HG03575 (cell line): ENCODE results near the gene PHF23.

Source experiments
- ATAC-seq: cut with Tn5 transposase; IDR thresholded peaks from one replicate; pipeline ENCODE4 v1.9.1; 2021; ENCODE audit not compliant: unreplicated experiment, insufficient number of reproducible peaks, low FRiP score; ENCODE audit errors: extremely low read depth

Gene PHF23

DNA sequence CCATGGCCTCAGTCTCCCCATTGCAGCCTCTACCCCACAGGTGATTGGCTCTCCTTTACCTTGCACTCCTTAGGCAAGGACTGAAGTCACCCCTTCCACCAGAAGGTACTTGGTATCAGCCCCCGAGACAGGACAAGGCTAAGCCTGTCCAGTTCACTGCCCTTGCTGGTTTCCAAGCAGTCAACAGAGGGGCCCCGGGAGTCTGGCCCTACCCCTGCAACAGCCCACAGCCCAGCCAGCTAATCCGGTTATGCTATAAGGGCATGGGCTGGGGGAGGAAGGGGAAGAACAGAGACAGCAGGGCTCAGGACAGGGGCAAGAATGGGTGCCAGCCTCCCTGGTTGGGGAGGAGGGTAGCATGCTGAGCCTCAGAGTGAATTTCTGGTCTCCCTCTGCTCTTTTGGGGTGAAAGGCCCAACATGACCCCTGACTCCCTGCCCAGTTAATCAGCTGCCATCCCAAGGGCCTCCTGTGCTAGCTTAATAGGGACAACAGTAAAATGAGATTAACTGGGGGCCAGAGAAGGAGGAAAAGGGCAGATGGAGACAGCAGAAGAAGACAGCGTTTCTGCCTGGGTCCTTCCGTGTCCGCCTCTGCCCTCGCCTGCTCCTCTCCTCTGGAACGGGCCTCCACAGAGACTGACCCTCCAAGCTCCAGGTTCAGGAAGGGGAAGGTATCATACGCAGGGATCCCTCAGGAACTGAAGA, 30.4 kb downstream of the PHF23 start:
- ATAC-seq, result no peak

DNA sequence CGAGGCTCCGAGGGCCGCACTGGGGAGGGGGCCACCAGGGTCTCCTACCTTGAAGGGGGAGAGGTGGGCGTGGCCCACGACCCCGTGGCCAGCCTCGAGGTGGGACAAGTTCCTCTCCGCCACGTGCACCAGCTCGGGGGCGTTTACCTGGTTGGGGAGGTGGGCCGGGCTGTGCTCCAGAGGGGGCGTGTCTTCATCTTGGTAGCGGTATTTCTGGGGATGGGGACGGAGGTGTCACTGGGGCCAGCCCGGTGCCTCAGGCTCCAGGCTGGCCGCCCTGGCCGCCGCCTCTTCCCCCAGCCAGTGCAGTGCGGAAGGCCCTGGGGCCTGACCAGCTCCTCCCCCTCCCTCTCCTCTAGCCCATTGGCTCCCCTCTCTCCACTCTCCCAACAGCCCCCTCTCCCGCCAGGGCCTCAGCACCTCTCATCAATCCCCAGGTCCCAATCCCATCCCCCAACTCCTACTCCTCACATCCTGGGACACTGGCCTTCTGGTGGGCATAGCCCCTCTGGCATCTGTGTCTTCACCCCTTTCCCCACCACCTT, 31.2 kb downstream of the PHF23 start:
- ATAC-seq, result no peak

DNA sequence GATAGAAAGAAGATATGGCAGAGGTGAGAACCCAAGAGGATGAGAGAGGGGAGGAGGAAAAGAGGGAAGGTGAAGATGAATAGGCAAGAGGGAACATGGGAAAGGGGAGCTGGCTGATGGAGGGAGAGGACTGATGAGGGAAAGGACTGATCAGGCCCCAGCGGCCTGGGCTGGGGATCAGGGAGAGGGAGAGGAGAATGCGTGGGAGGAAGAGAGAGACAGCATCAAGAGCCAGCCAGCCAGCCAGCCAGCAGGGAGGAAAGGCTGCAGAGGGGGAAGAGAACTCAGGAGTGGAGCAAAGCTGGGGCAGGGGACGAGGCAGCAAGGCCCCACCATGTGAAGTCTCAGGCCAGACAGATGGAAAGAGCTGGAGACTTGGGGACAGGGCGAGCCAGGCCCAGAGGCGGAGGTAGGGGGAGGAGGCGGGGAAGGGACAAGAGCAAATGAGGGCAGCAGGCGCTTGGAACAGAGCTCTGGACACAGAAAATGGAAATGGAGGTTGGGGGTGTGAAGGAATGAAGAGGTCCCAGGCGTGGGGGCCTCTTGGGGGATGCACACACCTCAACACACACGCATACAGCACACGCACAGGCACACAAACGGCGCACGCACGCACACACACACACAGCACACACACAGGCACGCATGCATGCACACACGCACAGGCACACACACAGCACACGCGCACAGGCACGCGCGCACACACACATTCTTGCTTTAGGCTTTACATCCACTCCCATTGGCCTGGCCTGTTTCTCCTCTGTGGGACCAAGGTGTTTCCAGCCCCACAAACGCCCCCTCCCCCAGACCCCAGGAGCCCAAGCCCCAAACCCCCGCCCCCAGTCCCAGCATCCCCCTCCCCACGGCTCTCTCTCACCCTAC, 31.9 kb downstream of the PHF23 start:
- no peak for ATAC-seq

DNA sequence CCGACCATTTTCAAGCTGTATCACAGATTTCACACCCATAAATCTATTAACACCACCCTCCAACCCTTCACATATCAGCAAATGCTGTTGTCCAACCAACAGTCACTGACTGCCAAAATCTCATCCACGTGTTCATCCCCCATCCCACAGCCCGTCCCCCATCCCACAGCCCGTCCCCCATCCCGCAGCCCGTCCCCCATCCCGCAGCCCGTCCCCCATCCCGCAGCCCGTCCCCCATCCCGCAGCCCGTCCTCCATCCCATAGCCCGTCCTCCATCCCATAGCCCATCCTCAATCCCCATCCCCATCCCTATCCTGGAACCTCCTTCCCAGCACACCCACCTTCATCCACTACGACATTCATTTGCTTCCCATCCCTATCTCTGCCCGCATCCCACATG, 33.7 kb downstream of the PHF23 start:
- no peak for ATAC-seq

DNA sequence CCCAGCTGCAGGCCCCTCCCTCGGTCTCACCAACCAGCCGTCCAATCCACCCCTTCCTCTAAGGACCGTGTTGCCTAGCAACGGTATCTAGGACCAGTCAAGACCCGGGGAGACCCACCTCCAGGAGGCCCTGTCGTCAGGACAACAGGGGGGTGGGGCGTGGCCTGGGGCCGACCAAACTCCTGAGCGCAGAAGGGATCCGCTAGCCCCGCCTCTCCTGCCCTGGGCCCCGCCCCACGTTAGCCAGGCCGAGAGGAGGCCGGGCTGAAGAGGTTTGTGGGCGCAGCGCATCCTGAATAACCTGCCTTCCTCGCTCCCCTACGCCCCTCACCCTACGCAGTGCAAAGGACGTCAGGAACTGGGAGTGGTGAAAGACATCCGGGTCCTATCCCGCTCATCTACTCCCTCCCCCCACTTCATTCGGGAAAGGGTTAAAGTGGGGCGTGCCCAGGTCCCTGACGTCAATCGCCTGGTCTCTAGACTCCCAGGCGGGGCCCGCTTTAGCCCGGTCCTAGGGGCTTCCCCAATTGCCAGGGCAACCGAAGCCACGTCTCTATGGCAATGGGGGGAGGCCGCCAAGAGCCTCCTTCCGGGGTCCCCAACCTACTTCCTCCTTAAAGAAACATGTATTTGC, 34.3 kb downstream of the PHF23 start:
- no peak for ATAC-seq

DNA sequence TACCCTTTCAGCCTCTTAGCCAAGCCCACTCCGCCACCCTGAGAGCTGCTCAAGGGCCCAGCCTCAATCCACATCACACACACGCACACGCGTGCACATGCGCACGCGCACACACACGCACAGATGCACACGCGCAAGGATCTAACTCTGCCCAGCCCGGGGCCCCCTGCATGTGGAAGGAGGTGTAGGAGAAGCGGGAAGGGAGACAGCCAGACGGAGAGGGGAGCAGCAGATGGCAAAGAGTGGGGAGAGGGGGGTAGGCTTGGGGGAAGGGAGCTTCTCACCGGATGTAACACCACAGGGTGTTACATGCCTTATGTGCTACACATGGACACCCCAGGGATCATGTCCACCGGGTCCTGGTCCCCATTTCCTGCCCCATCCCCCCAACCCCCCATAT, 34.9 kb downstream of the PHF23 start:
- ATAC-seq, result no peak

DNA sequence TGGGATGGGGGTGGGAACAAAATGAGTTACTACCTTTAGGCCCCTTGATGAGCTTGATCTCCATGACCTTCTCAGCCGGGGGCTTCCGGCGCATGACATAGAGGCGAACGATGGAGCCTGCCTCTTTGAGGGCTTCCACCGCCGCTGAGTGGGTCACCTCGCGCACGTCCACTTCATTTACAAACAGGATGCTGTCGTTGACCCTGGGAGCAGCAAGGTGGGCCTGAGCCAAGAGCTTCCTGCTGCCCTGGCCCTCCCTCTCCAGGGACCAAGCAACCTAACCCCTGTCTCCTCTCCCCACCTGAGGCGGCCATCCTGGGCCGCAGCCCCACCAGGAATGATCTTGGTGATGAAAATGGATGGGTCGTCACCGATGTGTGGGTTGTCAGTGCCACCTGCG, 35.9 kb downstream of the PHF23 start:
- ATAC-seq, result no peak

DNA sequence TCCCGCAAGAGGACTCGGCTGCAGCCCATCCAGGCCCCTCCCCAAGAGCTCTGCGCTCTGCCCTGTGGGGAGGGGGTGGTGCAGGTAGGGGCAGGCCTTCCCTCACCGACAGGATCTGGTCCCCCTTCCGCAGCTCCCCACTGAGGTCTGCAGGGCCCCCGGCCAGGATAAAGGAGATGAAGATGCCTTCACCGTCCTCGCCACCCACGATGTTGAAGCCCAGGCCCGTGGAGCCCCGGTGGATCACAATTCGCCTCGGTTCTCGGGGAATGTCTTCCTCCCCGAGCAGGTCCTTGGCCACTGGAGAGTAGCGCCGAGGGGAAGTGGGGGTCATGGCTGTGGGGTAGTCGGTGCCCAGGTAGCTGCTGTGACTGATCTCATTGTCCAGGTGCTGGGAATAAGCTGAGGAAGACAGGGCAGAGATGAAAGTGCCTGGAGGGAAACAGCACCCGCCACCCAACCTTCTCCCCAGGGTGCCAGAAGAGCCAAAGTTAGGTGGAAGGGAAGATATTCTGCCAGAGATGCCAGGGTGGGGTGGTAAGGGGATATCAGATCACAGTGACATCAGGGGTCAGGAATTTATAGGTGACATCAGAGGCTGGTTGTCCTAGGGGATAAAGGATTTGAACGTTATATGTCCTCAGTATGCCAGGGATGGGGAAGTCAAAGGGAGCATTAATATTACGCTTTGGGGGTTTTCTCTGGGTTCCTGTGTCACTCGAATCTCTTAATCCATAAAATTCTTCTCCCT, 42.4 kb downstream of the PHF23 start:
- no peak for ATAC-seq

DNA sequence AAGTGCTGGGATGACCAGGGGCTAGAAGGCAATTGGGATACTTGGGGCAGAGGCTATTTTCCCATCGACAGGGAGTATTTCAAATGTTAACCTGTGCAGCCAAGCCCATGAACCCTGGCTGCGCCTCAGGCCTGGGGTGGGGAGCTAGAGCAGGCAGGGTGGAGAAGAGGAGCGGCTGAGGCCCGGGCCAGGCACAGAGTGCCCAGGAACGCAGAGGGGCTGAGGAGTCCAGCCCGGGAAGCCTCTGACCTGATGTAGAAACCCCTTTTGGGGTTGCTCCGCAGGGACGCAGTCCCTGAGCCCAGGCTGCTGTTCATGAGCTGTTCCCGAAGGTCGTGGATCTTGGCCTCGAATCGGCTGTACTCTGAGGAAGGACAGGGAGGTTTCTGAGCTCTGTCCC, 43.3 kb downstream of the PHF23 start:
- no peak for ATAC-seq

DNA sequence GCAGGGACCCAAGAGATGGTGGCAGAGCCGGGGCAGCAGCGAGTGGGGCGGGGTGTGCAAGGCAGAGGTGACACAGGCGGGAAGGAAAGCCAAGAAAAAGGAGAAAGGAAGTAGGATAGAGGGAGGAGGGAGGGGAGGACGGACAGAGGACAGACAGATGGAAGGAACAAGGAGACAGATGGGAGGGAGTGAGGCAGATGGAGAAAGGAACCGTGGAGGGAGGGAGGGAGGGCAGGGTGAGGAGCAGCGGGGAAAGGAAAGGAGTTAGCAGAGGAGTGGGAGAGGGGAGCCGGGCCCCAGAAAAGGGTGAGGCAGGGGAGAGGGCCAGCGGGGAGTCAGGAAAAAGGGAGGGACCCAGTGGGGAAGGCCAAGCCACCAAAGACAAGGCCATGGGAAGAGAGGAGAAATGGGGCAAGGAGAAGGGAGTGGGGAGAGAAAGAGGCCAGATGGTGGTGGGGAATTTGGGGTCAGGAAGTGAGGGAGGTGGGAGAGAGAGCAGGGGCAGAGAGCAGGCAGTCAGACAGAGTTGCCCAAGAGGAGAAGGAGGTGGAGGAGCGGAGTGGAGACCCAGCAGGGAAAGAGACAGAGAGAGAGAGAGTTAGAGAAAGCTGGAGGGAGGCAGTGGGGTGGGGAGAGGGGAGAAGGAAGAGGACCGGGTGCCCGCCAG, 46.9 kb downstream of the PHF23 start:
- no peak for ATAC-seq

DNA sequence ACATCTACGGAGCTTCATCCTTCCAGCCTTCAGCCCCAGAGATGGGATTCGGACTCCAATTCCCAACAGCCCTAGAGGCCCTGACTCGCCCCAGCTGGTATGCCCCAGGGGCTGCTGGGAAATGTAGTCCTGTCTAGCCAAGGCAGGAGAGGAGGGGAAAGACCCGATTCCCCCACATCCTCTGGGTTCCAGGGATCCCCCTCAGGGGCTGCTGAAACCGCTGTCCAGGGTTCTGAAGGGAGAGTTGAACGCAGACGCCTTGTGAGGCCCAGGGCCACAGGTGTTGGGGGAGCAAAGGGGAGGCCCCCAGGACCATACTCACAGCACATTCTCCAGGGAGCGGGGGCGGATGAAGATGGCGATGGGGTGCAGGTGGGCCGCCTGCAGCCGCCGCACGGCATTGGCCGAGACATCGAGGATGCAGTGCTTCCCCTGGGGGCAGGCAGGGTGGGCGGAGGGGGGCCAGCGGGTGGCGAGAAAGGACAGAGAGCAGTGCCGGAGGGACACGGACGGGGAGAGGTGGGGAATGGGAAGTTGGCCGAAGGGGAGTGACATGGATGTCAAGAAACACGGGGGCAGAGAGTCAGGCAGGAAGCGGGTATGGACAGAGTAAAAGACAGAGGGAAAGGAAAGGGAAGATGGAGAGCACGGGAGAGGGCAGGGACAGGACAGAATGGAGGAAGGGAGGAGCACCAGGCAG, 47.5 kb downstream of the PHF23 start:
- ATAC-seq, result no peak

DNA sequence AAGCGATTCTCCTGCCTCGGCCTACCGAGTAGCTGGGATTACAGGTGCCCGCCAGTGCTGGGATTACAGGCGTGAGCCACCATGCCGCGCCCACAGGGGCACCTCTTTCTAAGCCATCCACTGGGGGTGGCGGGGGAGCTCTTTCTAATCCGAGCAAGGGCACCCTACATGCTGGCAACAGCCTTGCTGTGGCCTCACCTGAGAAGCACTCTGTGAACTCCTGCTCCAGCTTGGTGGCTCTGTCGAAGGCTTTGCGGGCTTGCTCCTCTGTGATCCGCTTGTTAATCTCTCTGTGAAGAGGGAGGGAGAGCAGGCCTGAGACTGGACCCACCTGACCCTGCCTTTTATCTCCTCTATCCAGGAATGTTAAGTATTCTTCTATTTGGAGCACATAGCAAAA, 48.2 kb downstream of the PHF23 start:
- ATAC-seq, result no peak

DNA sequence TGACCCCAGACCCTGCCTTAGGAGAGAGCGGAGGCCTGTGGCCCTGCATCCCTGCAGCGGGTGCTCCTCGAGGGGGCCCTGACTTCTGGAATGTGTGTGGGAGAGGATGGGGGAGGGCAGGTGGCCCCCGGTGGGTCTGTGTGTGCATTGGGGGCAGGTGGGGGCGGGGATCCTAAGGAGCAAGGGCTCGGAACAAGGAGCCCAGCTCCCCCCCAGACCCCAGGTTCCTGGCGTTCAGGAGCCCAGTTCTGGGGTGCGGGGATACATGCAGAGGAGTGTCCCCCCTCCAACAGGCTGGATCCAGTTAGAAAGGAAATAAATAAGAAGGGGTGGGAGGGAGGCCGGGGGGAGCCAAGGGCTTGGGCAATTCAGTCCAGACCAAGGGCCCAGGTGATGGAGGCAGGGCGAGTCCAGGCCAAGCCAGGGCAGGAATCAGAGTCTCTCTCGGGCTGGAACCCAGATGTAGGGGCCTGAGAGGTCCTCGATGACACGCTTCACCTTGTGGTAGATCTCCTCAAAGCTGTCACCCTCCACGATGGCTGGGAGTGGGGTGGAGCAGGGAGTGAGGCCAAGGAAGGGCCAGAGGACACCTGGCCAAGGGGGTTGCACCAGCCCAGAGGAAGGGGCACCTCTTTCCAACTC, 48.9 kb downstream of the PHF23 start:
- no peak for ATAC-seq

DNA sequence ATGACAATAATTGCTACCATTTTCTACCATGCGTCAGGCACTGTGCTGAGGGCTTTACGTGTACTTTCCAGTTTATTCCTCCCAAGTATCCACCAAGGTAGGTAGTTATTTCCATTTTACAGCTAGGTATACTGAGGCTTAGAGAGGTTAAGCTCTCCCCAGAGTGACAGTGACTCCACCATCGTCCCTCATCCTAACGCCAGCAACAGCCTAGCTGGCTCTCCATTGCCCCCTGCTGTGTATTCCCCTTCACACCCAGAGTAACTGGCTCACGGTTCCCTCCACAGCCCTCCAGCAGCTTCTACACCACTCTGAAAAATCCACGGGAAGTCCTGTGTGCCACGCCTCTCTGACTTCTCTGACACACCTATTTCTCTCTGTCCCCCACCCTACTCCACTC, 53.0 kb downstream of the PHF23 start:
- ATAC-seq, result no peak
